Sigmoid colon (tissue), 3 donors: Measurements from ENCODE around the gene CAPZA2.

Experiments
- CTCF ChIP-seq, 4 experiments: fragments of 450-650 bp in 3 of 4; fragments of 200-600 bp in 1 of 4; IDR thresholded peaks; one replicate each; pipeline ENCODE4 v1.5.1; 2016 to 2019; ENCODE audit warnings: antibody characterized with exemption in 4 of 4, mild to moderate bottlenecking in 3 of 4, moderate library complexity in 2 of 4
- POLR2A ChIP-seq, 2 donors: fragments of 450-650 bp; IDR thresholded peaks; one replicate each; pipeline ENCODE4 v1.6.1; 2016; ENCODE audit warnings: antibody characterized with exemption in 2 of 2, mild to moderate bottlenecking in 2 of 2, moderate library complexity in 2 of 2

GRCh38 chr7:116910383-116910782 is 48.0 kb downstream of the CAPZA2 start:
- TF ChIP-seq CTCF (IDR thresholded peaks at IDR 0.05) (no peak), POLR2A (IDR thresholded peaks at IDR 0.05) (no peak)
